Measurements from ENCODE around the gene RFX8. TPM values are rescaled to one million over a fixed set of nuclear protein-coding genes. Genes with fewer than 3 reads are reported as not detected.

The RFX8 gene
- total and polyA plus RNA-seq, 2 of the 8 experiments (the other 6 are each of a cell fraction or from before 2014, with no cell fraction given), result 0.60 to 0.97 TPM

- Histone ChIP-seq H3K4me2 (ENCODE audit: insufficient read depth in 1 of 2, low read depth in 2 of 2, low read length in 2 of 2) (no peak overlapping the region), H2BK15ac (ENCODE audit: low read length) (no peak overlapping the region), H3K4me3 (ENCODE audit: extremely low read depth in 1 of 4, insufficient read depth in 2 of 4, low read depth in 3 of 4, low read length in 4 of 4) (no peak overlapping the region), H4K5ac (ENCODE audit: insufficient read length, low read depth, low read length) (no peak overlapping the region), H2BK120ac (replicated peaks; ENCODE audit: low read depth, low read length) (no peak overlapping the region), H4K8ac (ENCODE audit: extremely low read depth, insufficient read depth, low read length) (no peak overlapping the region), H3K36me3 (ENCODE audit: control insufficient read depth in 2 of 4, insufficient read depth in 4 of 4, low read length in 3 of 4) (peaks cover 0 to 3% (median 0%) of the 10 kb centered on the region in 4 experiments; a peak in 1 of 8 replicates), H3K23me2 (ENCODE audit: low read depth, low read length) (no peaks in the 10 kb centered on the region), H3K18ac (ENCODE audit: extremely low read depth, low read length) (no peak overlapping the region), H4K20me1 (replicated peaks in 1 of 2; ENCODE audit: control insufficient read depth in 1 of 2, insufficient read depth in 2 of 2, low read length in 2 of 2) (no peaks in the 10 kb centered on the region), H3K4me1 (replicated peaks in 1 of 4; ENCODE audit: control insufficient read depth in 3 of 4, insufficient read depth in 4 of 4, low read length in 3 of 4) (peaks cover 0 to 7% (median 4%) of the 10 kb centered on the region in 4 experiments; a peak in 4 of 7 replicates), H2AK5ac (ENCODE audit: low read depth, low read length) (no peak overlapping the region), H3K9me3 (ENCODE audit: insufficient read depth in 2 of 2, low read depth in 1 of 2, low read length in 1 of 2) (peaks cover 9 to 16% of the 10 kb centered on the region in 2 experiments; a peak in 3 of 4 replicates), H2BK12ac (ENCODE audit: low read depth, low read length) (no peak overlapping the region), H2BK5ac (ENCODE audit: low read depth, low read length) (no peak overlapping the region), H3K79me2 (ENCODE audit: control insufficient read depth in 1 of 2, insufficient read depth in 2 of 2, low read length in 2 of 2) (no peaks in the 10 kb centered on the region), H3K27me3 (replicated peaks in 1 of 4; ENCODE audit: control insufficient read depth in 3 of 4, extremely low read depth in 1 of 4, insufficient read depth in 3 of 4, low read length in 3 of 4) (no peaks in the 10 kb centered on the region; a peak in 1 of 7 replicates), H3K9ac (replicated peaks in 1 of 4; ENCODE audit: extremely low read depth in 1 of 4, low read depth in 3 of 4, low read length in 3 of 4) (no peak overlapping the region), H4K91ac (replicated peaks; ENCODE audit: insufficient read length, low read length) (no peak overlapping the region), H3K23ac (ENCODE audit: insufficient read length) (no peak overlapping the region), H3K14ac (ENCODE audit: insufficient read length) (no peak overlapping the region), H3K4ac (replicated peaks; ENCODE audit: insufficient read length, low read depth, low read length) (no peak overlapping the region), H2AFZ (ENCODE audit: low read length) (no peak overlapping the region), H3K56ac (replicated peaks; ENCODE audit: insufficient read length, low read depth, low read length) (no peak overlapping the region), H2BK20ac (ENCODE audit: low read length) (no peak overlapping the region), H3K79me1 (ENCODE audit: low read depth, low read length) (no peaks in the 10 kb centered on the region), H3K27ac (ENCODE audit: low read depth, low read length) (no peak overlapping the region)
- CTCF ChIA-PET (ENCODE audit: partially characterized antibody), result interaction anchor here (1.7 kb wide), 1 partner anchor 10 kb away, joined by 3 read pairs; no protein-coding TSS in a partner anchor
- FAIRE-seq, result no peak
- WGBS, 2 experiments (ENCODE audit: extremely low coverage in 1 of 2, insufficient coverage in 1 of 2, insufficient read length in 1 of 2, insufficient replicate concordance in 2 of 2, low coverage in 1 of 2, low lambda C conversion rate in 2 of 2, missing lambda C conversion rate in 1 of 2), result 98% methylated on average over 3 of the region's 3 CpGs; no CpG with 5 or more reads in 1 of the 2 experiments
- no peak for TF ChIP-seq SUZ12 (IDR thresholded peaks at IDR 0.05; ENCODE audit: low read length)
- no peak for TF ChIP-seq POU5F1 (IDR thresholded peaks at IDR 0.05; ENCODE audit: low read depth, low read length)
- TF ChIP-seq NRF1 (IDR thresholded peaks at IDR 0.05; ENCODE audit: low read depth, low read length), result no peak
- TF ChIP-seq SP4 (IDR thresholded peaks at IDR 0.05; ENCODE audit: low read length), result no peak
- no peak for TF ChIP-seq BRCA1 (IDR thresholded peaks at IDR 0.05; ENCODE audit: low read depth, low read length)
- no peak for TF ChIP-seq NANOG (IDR thresholded peaks at IDR 0.05; ENCODE audit: insufficient read depth, low read depth, low read length, poor library complexity, severe bottlenecking)
- no peak for TF ChIP-seq EGR1 (IDR thresholded peaks at IDR 0.05; ENCODE audit: borderline replicate concordance, low read depth, low read length)
- TF ChIP-seq JUN (IDR thresholded peaks at IDR 0.05; ENCODE audit: low read depth, low read length), result no peak
- no peak for TF ChIP-seq ASH2L (IDR thresholded peaks at IDR 0.05; ENCODE audit: low read length)
- no peak for TF ChIP-seq CBX5 (IDR thresholded peaks at IDR 0.05; ENCODE audit: low read depth, low read length)
- TF ChIP-seq RAD21 (IDR thresholded peaks at IDR 0.05 in 1 of 2, conservative IDR thresholded peaks at IDR 0.05 in 1 of 2; ENCODE audit: low read depth in 2 of 2, low read length in 2 of 2), result no peak
- TF ChIP-seq SP2 (IDR thresholded peaks at IDR 0.05; ENCODE audit: low read length), result no peak
- TF ChIP-seq RXRA (IDR thresholded peaks at IDR 0.05; ENCODE audit: insufficient read depth, low read depth, low read length), result no peak
- no peak for DNase-seq (ENCODE audit: low read depth in 1 of 2, low spot score in 2 of 2)
- POLR2A ChIA-PET (ENCODE audit: partially characterized antibody), result no interaction called here
Observed at GRCh38 chr2:101512993-101513392, 38.1 kb upstream of the RFX8 start.

Data from H1 (cell line).